ENCODE results near the gene ZBTB2.

DNA sequence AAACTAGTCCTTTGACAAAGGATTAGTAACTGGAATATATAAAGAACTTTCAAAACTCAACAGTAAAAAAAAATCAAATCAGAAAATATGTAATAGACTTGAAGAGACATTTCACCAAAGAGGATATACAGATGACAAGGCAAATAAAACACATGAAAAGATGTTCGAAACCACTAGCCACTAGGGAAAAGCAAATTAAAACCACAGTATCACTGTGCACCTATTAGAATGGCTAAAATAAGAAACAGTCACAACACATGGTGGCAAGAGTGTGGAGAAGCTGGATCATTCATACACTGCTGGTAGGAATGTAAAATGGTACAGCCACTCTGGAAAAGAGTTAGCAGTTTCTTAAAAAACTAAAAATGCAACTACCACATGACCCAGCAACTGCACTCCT is 14.9 kb downstream of the ZBTB2 start:
- TF ChIP-seq, protein P1, sequence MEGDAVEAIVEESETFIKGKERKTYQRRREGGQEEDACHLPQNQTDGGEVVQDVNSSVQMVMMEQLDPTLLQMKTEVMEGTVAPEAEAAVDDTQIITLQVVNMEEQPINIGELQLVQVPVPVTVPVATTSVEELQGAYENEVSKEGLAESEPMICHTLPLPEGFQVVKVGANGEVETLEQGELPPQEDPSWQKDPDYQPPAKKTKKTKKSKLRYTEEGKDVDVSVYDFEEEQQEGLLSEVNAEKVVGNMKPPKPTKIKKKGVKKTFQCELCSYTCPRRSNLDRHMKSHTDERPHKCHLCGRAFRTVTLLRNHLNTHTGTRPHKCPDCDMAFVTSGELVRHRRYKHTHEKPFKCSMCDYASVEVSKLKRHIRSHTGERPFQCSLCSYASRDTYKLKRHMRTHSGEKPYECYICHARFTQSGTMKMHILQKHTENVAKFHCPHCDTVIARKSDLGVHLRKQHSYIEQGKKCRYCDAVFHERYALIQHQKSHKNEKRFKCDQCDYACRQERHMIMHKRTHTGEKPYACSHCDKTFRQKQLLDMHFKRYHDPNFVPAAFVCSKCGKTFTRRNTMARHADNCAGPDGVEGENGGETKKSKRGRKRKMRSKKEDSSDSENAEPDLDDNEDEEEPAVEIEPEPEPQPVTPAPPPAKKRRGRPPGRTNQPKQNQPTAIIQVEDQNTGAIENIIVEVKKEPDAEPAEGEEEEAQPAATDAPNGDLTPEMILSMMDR (IDR thresholded peaks at IDR 0.05) = no peak
- TF ChIP-seq EP300 (IDR thresholded peaks at IDR 0.05; ENCODE audit: low read depth) (no peak), POLR2AphosphoS5 (IDR thresholded peaks at IDR 0.05) (no peak), POLR2A (IDR thresholded peaks at IDR 0.05) (no peak)

Measured in transverse colon (tissue), 4 donors.